Lower lobe of right lung (tissue), 2 donors: ENCODE results near the gene SPPL2C. TPM values are rescaled to one million over a fixed set of nuclear protein-coding genes. Genes with fewer than 3 reads are reported as not detected.

Experiments used
- ATAC-seq, 2 donors: fragments of 200-7000 bp; cut with Tn5 transposase; one replicate each; pipeline ENCODE4 v1.9.1; 2020 to 2022; ENCODE audit warnings: mild to moderate bottlenecking in 2 of 2, moderate library complexity in 2 of 2
- DNase-seq: peaks from one replicate; pipeline ENCODE4 v3.0.0-alpha.2; 2020
- H3K27ac ChIP-seq: fragments of 200-600 bp; one replicate; pipeline ENCODE4 v1.8.0; 2022
- H3K27me3 ChIP-seq: fragments of 200-600 bp; one replicate; pipeline ENCODE4 v1.8.0; 2022; ENCODE audit warnings: low read depth
- H3K36me3 ChIP-seq: fragments of 200-600 bp; one replicate; pipeline ENCODE4 v1.8.0; 2022; ENCODE audit warnings: mild to moderate bottlenecking
- H3K4me1 ChIP-seq: fragments of 200-600 bp; one replicate; pipeline ENCODE4 v1.8.0; 2022
- H3K4me3 ChIP-seq: fragments of 200-600 bp; one replicate; pipeline ENCODE4 v1.8.0; 2022; ENCODE audit warnings: mild to moderate bottlenecking
- H3K9me3 ChIP-seq: fragments of 200-600 bp; one replicate; pipeline ENCODE4 v1.8.0; 2022
- CTCF ChIP-seq: fragments of 200-600 bp; IDR thresholded peaks from one replicate; pipeline ENCODE4 v1.8.0; 2022; ENCODE audit warnings: antibody characterized with exemption, mild to moderate bottlenecking
- intact Hi-C: fragments of 100-400 bp; cut with DNase I; formaldehyde crosslinking; loops from one replicate; pipeline ENCODE4 v1.11.0; 2022
- total RNA-seq: library from RNA; stranded (reverse); fragmentation: NEBNext Ultra II Directional; extraction: Animal tissue kit (Norgen Biotek cat#: 25700); gene quantifications from one replicate; pipeline ENCODE4 v1.2.1, GENCODE V29; 2021
- donor health status: DM: no; HTN: yes; CAD: no; lungs with severe emphysema.

The SPPL2C gene
- total RNA-seq, 1 donor from 2014 or later = not detected

- H3K27me3 ChIP-seq = peaks cover 13% of the 10 kb centered on the region
- H3K9me3 ChIP-seq = no peaks in the 10 kb centered on the region
- H3K36me3 ChIP-seq = no peaks in the 10 kb centered on the region
- H3K4me3 ChIP-seq = no peak overlapping the region
- ATAC-seq = no peak
- intact Hi-C loops = no loop called here
- H3K27ac ChIP-seq = no peak overlapping the region
- no peak for TF ChIP-seq CTCF
- no peaks in the 10 kb centered on the region for H3K4me1 ChIP-seq
- no peak for DNase-seq
Observed at GRCh38 chr17:45847101-45847500, 2.4 kb downstream of the SPPL2C start.

- Histone ChIP-seq H3K4me3 (no peak overlapping the region), H3K36me3 (no peaks in the 10 kb centered on the region), H3K27ac (no peak overlapping the region), H3K9me3 (no peaks in the 10 kb centered on the region), H3K4me1 (no peaks in the 10 kb centered on the region), H3K27me3 (peaks cover 17% of the 10 kb centered on the region)
- ATAC-seq = no peak
- DNase-seq = no peak
- intact Hi-C loops = no loop called here
- no peak for TF ChIP-seq CTCF
Observed at GRCh38 chr17:45847747-45848146, 3.1 kb downstream of the SPPL2C start.

- Histone ChIP-seq H3K9me3 (no peaks in the 10 kb centered on the region), H3K27me3 (peaks cover 23% of the 10 kb centered on the region), H3K27ac (no peak overlapping the region), H3K36me3 (no peaks in the 10 kb centered on the region), H3K4me3 (no peak overlapping the region), H3K4me1 (no peaks in the 10 kb centered on the region)
- intact Hi-C loops = no loop called here
- no peak for DNase-seq
- no peak for TF ChIP-seq CTCF
- ATAC-seq = no peak
Observed at GRCh38 chr17:45848405-45848804, 3.7 kb downstream of the SPPL2C start.

GRCh38 chr17:45848868-45849535 is 4.3 kb downstream of the SPPL2C start:
- H3K4me3 ChIP-seq = no peak overlapping the region
- TF ChIP-seq CTCF = no peak
- H3K27ac ChIP-seq = no peak overlapping the region
- DNase-seq (no peak), ATAC-seq (no peak)
- intact Hi-C loops = no loop called here
- H3K4me1 ChIP-seq = no peaks in the 10 kb centered on the region
- H3K9me3 ChIP-seq = no peaks in the 10 kb centered on the region
- H3K27me3 ChIP-seq = peaks cover 29% of the 10 kb centered on the region
- H3K36me3 ChIP-seq = no peaks in the 10 kb centered on the region

GRCh38 chr17:45849536-45849990 is 4.9 kb downstream of the SPPL2C start:
- TF ChIP-seq CTCF = no peak
- H3K4me1 ChIP-seq = no peaks in the 10 kb centered on the region
- ATAC-seq = no peak
- H3K27ac ChIP-seq = no peak overlapping the region
- no peak overlapping the region for H3K4me3 ChIP-seq
- intact Hi-C loops = no loop called here
- H3K36me3 ChIP-seq = no peaks in the 10 kb centered on the region
- no peak for DNase-seq
- peaks cover 30% of the 10 kb centered on the region for H3K27me3 ChIP-seq
- H3K9me3 ChIP-seq = no peaks in the 10 kb centered on the region
